K562 treated with DMSO at 1 percent for 48 hours (cell line): ENCODE results near the gene CCT6A. TPM values are rescaled to one million over a fixed set of nuclear protein-coding genes. Genes with fewer than 3 reads are reported as not detected.

Source experiments
- total RNA-seq: library from RNA; unstranded; fragments of 300-600 nt; gene quantifications from 2 replicates; pipeline ENCODE4 v1.2.3, GENCODE V29; 2022; ENCODE audit warnings: low replicate concordance; ENCODE audit errors: extremely low read depth

Gene CCT6A
- total RNA-seq: not detected in 2 replicates

GRCh38 chr7:56051339-56052191 lies at the start of gene CCT6A, which contains the start of gene PSPH:
Gene CCT6A (plus strand): TSS chr7:56051765. CDS start chr7:56051849, 84 bp downstream.
Gene PSPH (minus strand): TSS chr7:56051444. CDS start chr7:56021212, 30,232 bp downstream.

DNA sequence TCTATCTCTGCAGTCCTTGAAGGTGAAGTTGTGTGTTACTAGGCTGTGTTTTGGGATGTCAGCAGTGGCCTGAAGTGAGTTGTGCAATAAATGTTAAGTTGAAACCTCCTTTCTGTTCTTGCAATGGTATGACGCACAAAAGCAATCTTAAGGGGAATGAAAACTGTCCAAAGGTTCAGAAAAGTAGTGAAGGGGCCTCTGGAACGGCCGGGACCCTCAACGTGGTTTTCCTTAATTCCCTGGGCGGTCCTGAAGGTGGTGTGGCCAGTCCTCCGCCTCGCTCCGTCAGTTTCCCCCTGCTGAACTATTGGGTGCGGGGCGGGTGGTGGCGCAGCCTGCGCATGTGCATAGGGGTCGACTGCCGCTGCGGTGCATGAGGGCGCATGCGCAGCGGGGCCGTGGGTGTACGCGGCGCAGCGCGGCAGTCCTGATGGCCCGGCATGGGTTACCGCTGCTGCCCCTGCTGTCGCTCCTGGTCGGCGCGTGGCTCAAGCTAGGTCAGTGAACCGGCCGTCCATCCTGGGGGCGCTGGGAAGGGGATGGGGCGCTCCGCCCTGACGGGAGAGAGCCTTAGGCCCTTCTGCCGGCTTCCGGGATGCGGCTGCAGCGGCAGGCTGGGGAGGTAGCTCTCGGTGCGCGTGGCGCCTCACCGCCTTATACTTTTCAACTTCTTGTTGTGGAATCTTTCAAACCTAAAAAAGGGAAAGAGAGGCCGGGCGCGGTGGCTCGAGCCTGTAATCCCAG lies 12.5 kb downstream of the CCT6A start, which contains the start of gene SUMF2:
Gene SUMF2, plus strand, starts transcription at position 405 of the 744 bp plus-strand sequence. Its CDS starts 26 bp downstream, at position 431.

GRCh38 chr7:56092789-56093531 lies 41.4 kb downstream of the CCT6A start, which contains the start of gene PHKG1:
Gene PHKG1 (minus strand): TSS chr7:56092952. CDS start chr7:56088941, 4,011 bp downstream.

DNA sequence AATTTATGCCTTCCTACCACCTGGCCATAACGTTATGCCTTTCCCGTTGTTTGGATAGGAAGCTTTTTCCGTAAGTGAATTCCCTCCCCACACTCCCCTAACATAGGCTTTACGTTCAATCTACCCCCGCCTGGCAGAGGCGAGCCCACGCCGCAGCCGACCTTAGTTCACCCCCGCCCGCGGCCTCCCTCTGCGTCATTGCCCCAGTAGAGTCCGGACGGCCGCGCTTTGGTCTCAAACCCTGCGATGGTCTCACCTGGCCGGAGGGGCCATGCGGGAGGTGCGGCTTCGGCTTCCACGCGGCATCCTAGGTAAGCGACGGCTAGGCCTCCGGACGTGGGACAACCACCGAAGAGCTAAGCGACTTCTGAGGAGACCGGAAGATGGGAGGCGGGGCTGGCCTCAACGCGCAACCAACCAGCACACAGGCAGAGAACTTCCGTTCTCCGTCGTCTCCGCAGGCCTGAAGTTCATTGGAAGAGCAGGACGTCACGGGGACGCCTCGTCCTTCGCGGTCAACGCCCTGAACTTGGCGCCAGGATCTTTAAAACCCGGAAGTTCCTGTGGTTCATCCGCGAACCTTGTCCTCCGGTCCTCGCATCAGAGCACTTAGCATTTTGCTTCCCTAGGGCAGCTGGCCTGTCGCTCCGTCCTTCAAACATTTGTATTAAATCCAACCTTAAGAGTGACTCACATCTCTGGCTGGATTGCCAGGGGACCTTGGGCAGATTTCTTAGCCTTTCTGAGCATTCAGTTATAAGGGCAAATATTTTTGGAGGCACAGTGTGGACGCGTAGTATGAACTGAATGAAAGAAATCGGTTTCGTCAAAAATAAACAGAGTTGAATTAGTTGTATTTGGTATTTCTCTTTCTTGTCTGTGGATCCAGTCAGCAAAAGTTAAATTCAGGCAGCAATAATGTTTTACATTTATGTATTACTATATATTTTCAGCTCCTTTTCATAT lies 54.8 kb downstream of the CCT6A start, which contains the start of gene CHCHD2:
Gene CHCHD2, minus strand, starts transcription at position 369 of the 966 bp plus-strand sequence. Its CDS starts 63 bp downstream, at position 306.

Other genes starting within 250 kb of the CCT6A start
- not detected in 2 replicates for gene SEPTIN14, start 189.0 kb upstream of the CCT6A start, total RNA-seq
- gene ZNF713, start 164.3 kb upstream of the CCT6A start, total RNA-seq: not detected in 2 replicates
- not detected in 2 replicates for gene MRPS17, start 99.9 kb upstream of the CCT6A start, total RNA-seq
- not detected in 2 replicates for gene NIPSNAP2, start 87.2 kb upstream of the CCT6A start, total RNA-seq
- gene PSPH, start 321 bp upstream of the CCT6A start, total RNA-seq: not detected in 2 replicates
- not detected in 2 replicates for gene SUMF2, start 12.5 kb downstream of the CCT6A start, total RNA-seq
- not detected in 2 replicates for gene PHKG1, start 41.2 kb downstream of the CCT6A start, total RNA-seq
- not detected in 2 replicates for gene CHCHD2, start 54.7 kb downstream of the CCT6A start, total RNA-seq
- not detected in 2 replicates for gene NUPR2, start 64.7 kb downstream of the CCT6A start, total RNA-seq